HepG2 (cell line): ENCODE data around the gene PEF1. TPM values are rescaled to one million over a fixed set of nuclear protein-coding genes. Genes with fewer than 3 reads are reported as not detected.

Experiments
- ARID4A ChIP-seq: sonication (generic); formaldehyde crosslinking; IDR thresholded peaks from 2 replicates; pipeline ENCODE4 v1.5.0; 2020; ENCODE audit warnings: mild to moderate bottlenecking, missing genetic modification reagents, borderline replicate concordance
- CHD4 ChIP-seq: fragments of 200-600 bp; sonication (generic); IDR thresholded peaks from 2 replicates; pipeline ENCODE4 v1.7.0; 2017; ENCODE audit warnings: mild to moderate bottlenecking, low read length, borderline replicate concordance
- FOXK1 ChIP-seq: sonication (generic); formaldehyde crosslinking; IDR thresholded peaks from 2 replicates; pipeline ENCODE4 v1.4.0; 2020; ENCODE audit warnings: low read depth, missing genetic modification reagents, borderline replicate concordance
- GABPA ChIP-seq, 2 experiments: IDR thresholded peaks; 2 replicates each; pipeline ENCODE4 v1.6.1; 2011 to 2016; ENCODE audit warnings: low read depth in 2 of 2, low read length in 1 of 2, missing biosample characterization in 1 of 2, missing genetic modification characterization in 1 of 2
- KDM3A ChIP-seq: IDR thresholded peaks from 2 replicates; pipeline ENCODE4 v1.6.1; 2018; ENCODE audit warnings: low read depth, missing compliant biosample characterization
- MXD1 ChIP-seq: sonication (generic); formaldehyde crosslinking; IDR thresholded peaks from 2 replicates; pipeline ENCODE4 v1.4.0; 2020; ENCODE audit warnings: mild to moderate bottlenecking, missing genetic modification reagents
- SOX5 ChIP-seq: IDR thresholded peaks from 2 replicates; pipeline ENCODE4 v1.6.1; 2016; ENCODE audit warnings: borderline replicate concordance
- TARDBP ChIP-seq: sonication (generic); formaldehyde crosslinking; IDR thresholded peaks from 2 replicates; pipeline ENCODE4 v1.8.0; 2022; ENCODE audit warnings: mild to moderate bottlenecking, missing genetic modification reagents
- TEF ChIP-seq: sonication (generic); formaldehyde crosslinking; IDR thresholded peaks from 2 replicates; pipeline ENCODE4 v1.5.0; 2020; ENCODE audit warnings: missing genetic modification reagents
- ZBTB20 ChIP-seq: sonication (generic); formaldehyde crosslinking; IDR thresholded peaks from 2 replicates; pipeline ENCODE4 v1.8.1; 2023; ENCODE audit warnings: missing genetic modification reagents, low read depth, mild to moderate bottlenecking, borderline replicate concordance
- ZFP36L1 ChIP-seq: sonication (generic); formaldehyde crosslinking; IDR thresholded peaks from 2 replicates; pipeline ENCODE4 v1.8.0; 2022; ENCODE audit warnings: mild to moderate bottlenecking, missing genetic modification reagents, moderate library complexity
- ZNF142 ChIP-seq: sonication (generic); formaldehyde crosslinking; IDR thresholded peaks from 2 replicates; pipeline ENCODE4 v1.4.0; 2020; ENCODE audit warnings: missing genetic modification reagents
- ZNF574 ChIP-seq: sonication (generic); formaldehyde crosslinking; IDR thresholded peaks from 2 replicates; pipeline ENCODE4 v1.4.0; 2020; ENCODE audit warnings: missing genetic modification reagents
- polyA plus RNA-seq, 8 experiments: library from polyadenylated mRNA; depleted of rRNA in 3 of 8; stranded (reverse) in 7 of 8; unstranded in 1 of 8; fragments of >200 nt; fragmentation: Illumina TruSeq in 4 of 8; extraction: Trizol in 4 of 8; gene quantifications; 2 replicates each; pipeline versions ENCODE4 v1.2.1 to v1.2.3, GENCODE V29; 2011 to 2016; ENCODE audit warnings: low read depth in 4 of 8, missing spikeins in 1 of 8, mixed read lengths in 1 of 8; ENCODE audit not compliant: insufficient read depth in 1 of 8
- total RNA-seq, 5 experiments: library from RNA; depleted of rRNA; stranded (reverse); fragments of >200 nt; fragmentation: Illumina TruSeq; extraction: Trizol; gene quantifications; 2 replicates each; pipeline ENCODE4 v1.2.3, GENCODE V29; 2016; ENCODE audit warnings: low read depth in 1 of 5

Gene PEF1
- total and polyA plus RNA-seq, 2 of the 13 experiments (the other 11 are each of a cell fraction or from before 2014, with no cell fraction given) = 57.1 to 57.8 TPM

DNA sequence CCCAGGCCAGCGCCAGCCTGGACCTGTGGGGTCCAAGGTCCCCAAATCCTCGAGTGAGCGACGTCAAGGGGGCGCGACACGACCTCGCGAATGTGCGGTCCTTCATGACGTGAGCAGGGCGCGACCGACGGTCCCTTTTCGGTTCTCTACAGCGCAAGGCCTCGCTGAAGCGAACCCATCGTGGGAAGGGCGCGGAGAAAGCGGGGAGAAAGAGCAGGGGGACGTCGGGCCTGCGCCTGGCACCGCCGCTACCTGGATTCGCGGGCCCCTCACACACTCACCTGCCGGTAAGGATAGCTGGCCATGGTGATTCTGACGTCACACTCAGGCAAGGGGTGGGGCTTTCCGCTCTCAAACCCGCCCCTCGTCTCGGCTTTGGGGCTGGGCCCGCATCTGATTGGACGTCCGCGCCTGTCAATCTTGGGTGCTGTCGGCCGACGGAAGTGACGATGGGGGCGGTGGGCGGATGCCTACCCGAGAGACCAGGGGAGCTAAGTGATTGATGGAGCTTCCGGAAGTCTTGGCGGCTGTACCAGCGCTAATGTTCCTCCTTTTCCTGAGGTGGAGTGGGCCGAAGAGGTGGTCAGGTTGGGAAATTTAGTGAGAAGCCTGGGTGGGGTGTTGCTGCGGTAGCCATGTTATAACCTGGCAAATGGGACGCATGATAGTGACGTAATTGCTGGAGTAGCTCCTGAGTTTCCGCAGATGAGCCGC is at the start of gene PEF1 (continued):
- TF ChIP-seq ZNF574 (CRISPR knock-in tag) (peak; percentile 76), ARID4A (CRISPR knock-in tag) (peak; percentile 88), ZFP36L1 (CRISPR knock-in tag) (peak; percentile 29; the same call in 1 of the 2 replicates), TEF (CRISPR knock-in tag) (no peak), GABPA (IDR thresholded peaks at IDR 0.05; ENCODE audit: low read depth, low read length) (peak; percentile 94), GABPA (CRISPR knock-in tag; IDR thresholded peaks at IDR 0.05; ENCODE audit: low read depth) (peak; percentile 98), CHD4 (0 out of 2 replicates have a peak, but pooled peaks have one; percentile 43), MXD1 (CRISPR knock-in tag) (peak; percentile 80; the same call in 1 of the 2 replicates), TARDBP (CRISPR knock-in tag) (peak; percentile 79; the same call in 1 of the 2 replicates), SOX5 (no peak; the same call in 1 of the 2 replicates), ZNF142 (CRISPR knock-in tag) (no peak), FOXK1 (CRISPR knock-in tag) (peak; percentile 64), ZBTB20 (CRISPR knock-in tag) (no peak), KDM3A (peak; percentile 79; the same call in 1 of the 2 replicates)
